GM23338 (cell line): ENCODE results near the gene MED16. TPM values are rescaled to one million over a fixed set of nuclear protein-coding genes. Genes with fewer than 3 reads are reported as not detected.

ENCODE experiments used
- ATAC-seq: fragments of 200-7000 bp; cut with Tn5 transposase; 3 replicates; pipeline ENCODE4 v1.9.1; 2020
- DNase-seq: peaks from one replicate; pipeline ENCODE4 v3.0.0-alpha.2; 2015; ENCODE audit warnings: low spot score
- H2AFZ ChIP-seq: fragments of 200-600 bp; sonication (generic); 2 replicates; pipeline ENCODE4 v1.8.0; 2016; ENCODE audit warnings: antibody characterized with exemption, mild to moderate bottlenecking, moderate library complexity
- H3F3A ChIP-seq: fragments of 200-600 bp; sonication (generic); replicated peaks from 2 replicates; pipeline ENCODE4 v1.8.0; 2017; ENCODE audit warnings: antibody characterized with exemption, mixed run types, low read depth
- H3K27ac ChIP-seq: fragments of 200-600 bp; sonication (generic); 2 replicates; pipeline ENCODE4 v1.6.1; 2016; ENCODE audit warnings: low read depth
- H3K27me3 ChIP-seq: fragments of 200-600 bp; sonication (generic); 2 replicates; pipeline ENCODE4 v1.8.0; 2016; ENCODE audit warnings: mild to moderate bottlenecking, mixed run types, moderate library complexity; ENCODE audit not compliant: insufficient read depth
- H3K36me3 ChIP-seq: fragments of 200-600 bp; sonication (generic); 2 replicates; pipeline ENCODE4 v1.8.0; 2016; ENCODE audit warnings: mild to moderate bottlenecking; ENCODE audit not compliant: insufficient read depth
- H3K4me1 ChIP-seq: fragments of 200-600 bp; sonication (generic); 2 replicates; pipeline ENCODE4 v1.8.0; 2016; ENCODE audit warnings: mild to moderate bottlenecking, moderate library complexity; ENCODE audit not compliant: insufficient read depth
- H3K4me2 ChIP-seq: fragments of 200-600 bp; sonication (generic); 2 replicates; pipeline ENCODE4 v1.7.1; 2017; ENCODE audit warnings: mixed run types
- H3K4me3 ChIP-seq: fragments of 200-600 bp; sonication (generic); 2 replicates; pipeline ENCODE4 v1.6.1; 2016; ENCODE audit warnings: mixed run types
- H3K79me2 ChIP-seq: fragments of 200-600 bp; sonication (generic); replicated peaks from 2 replicates; pipeline ENCODE4 v1.8.0; 2017; ENCODE audit warnings: mild to moderate bottlenecking; ENCODE audit not compliant: insufficient read depth
- H3K9me2 ChIP-seq: fragments of 200-600 bp; sonication (generic); 2 replicates; pipeline ENCODE4 v1.8.0; 2017; ENCODE audit not compliant: insufficient read depth
- H4K20me1 ChIP-seq: fragments of 200-600 bp; sonication (generic); replicated peaks from 2 replicates; pipeline ENCODE4 v1.8.0; 2017; ENCODE audit warnings: mild to moderate bottlenecking; ENCODE audit not compliant: insufficient read depth
- H3K27ac Mint-ChIP-seq: 2 replicates; pipeline ENCODE4 v1.8.0; 2020; ENCODE audit warnings: inconsistent platforms, mild to moderate bottlenecking, moderate library complexity, mixed read lengths
- H3K27me3 Mint-ChIP-seq: 3 replicates; pipeline ENCODE4 v1.8.0; 2022; ENCODE audit warnings: low read depth, mild to moderate bottlenecking, moderate library complexity, mixed read lengths, inconsistent platforms; ENCODE audit not compliant: insufficient read depth, poor library complexity
- H3K36me3 Mint-ChIP-seq: 3 replicates; pipeline ENCODE4 v1.8.0; 2021; ENCODE audit warnings: low read depth, mild to moderate bottlenecking, inconsistent platforms, moderate library complexity, mixed read lengths
- H3K4me1 Mint-ChIP-seq: 3 replicates; pipeline ENCODE4 v1.8.0; 2020; ENCODE audit warnings: mild to moderate bottlenecking, inconsistent platforms, mixed read lengths
- H3K4me3 Mint-ChIP-seq: 3 replicates; pipeline ENCODE4 v1.8.0; 2021; ENCODE audit warnings: moderate library complexity, mild to moderate bottlenecking, inconsistent platforms, mixed read lengths
- H3K9me3 Mint-ChIP-seq: 3 replicates; pipeline ENCODE4 v1.8.0; 2020; ENCODE audit warnings: moderate library complexity, mild to moderate bottlenecking, inconsistent platforms, mixed read lengths
- CREB1 ChIP-seq: fragments of 250-450 bp; sonication (Bioruptor Pico); IDR thresholded peaks from 2 replicates; pipeline ENCODE4 v1.5.0; 2020; ENCODE audit warnings: low read depth, mild to moderate bottlenecking, moderate library complexity
- EZH2 ChIP-seq: fragments of 200-600 bp; sonication (generic); IDR thresholded peaks from one replicate; pipeline ENCODE4 v1.8.0; 2017; ENCODE audit warnings: antibody characterized with exemption, mild to moderate bottlenecking, low read depth; ENCODE audit not compliant: unreplicated experiment
- EZH2phosphoT487 ChIP-seq: fragments of 200-600 bp; sonication (generic); IDR thresholded peaks from one replicate; pipeline ENCODE4 v1.8.1; 2018; ENCODE audit warnings: antibody characterized with exemption; ENCODE audit not compliant: unreplicated experiment
- JUNB ChIP-seq: IDR thresholded peaks from one replicate; pipeline ENCODE4 v1.6.1; 2016; ENCODE audit warnings: antibody characterized with exemption; ENCODE audit not compliant: unreplicated experiment
- NANOG ChIP-seq: IDR thresholded peaks from 2 replicates; pipeline ENCODE4 v1.6.1; 2016; ENCODE audit warnings: antibody characterized with exemption, borderline replicate concordance
- POLR2AphosphoS5 ChIP-seq: IDR thresholded peaks from 2 replicates; pipeline ENCODE4 v1.6.1; 2016; ENCODE audit warnings: antibody characterized with exemption, low read depth
- STAT1 ChIP-seq: IDR thresholded peaks from one replicate; pipeline ENCODE4 v1.6.1; 2016; ENCODE audit warnings: antibody characterized with exemption; ENCODE audit not compliant: unreplicated experiment
- ZNF331 ChIP-seq: fragments of 250-450 bp; sonication (Bioruptor Pico); IDR thresholded peaks from 2 replicates; pipeline ENCODE4 v1.5.0; 2020; ENCODE audit warnings: low read depth, mild to moderate bottlenecking, moderate library complexity
- polyA plus RNA-seq: library from polyadenylated mRNA; unstranded; fragments of >200 nt; fragmentation: Nextera tagmentation; extraction: Ambion mirVana; gene quantifications from 2 replicates; pipeline ENCODE4 v1.2.1, GENCODE V29; 2016
- total RNA-seq: library from RNA; depleted of rRNA; stranded (reverse); fragments of >200 nt; shearing (Covaris generic); gene quantifications from 2 replicates; pipeline ENCODE4 v1.2.3, GENCODE V29; 2014
- TF ChIP-seq, protein P1 (sequence below), 2 experiments: fragments of 200-600 bp in 1 of 2; sonication (generic) in 1 of 2; conservative IDR thresholded peaks; 2 replicates each; pipeline versions ENCODE4 v1.5.1 to v1.6.1; 2016 to 2017; ENCODE audit warnings: antibody characterized with exemption in 2 of 2, low read depth in 2 of 2, mild to moderate bottlenecking in 2 of 2, moderate library complexity in 1 of 2
- TF ChIP-seq, protein P2 (sequence below): fragments of 250-450 bp; sonication (Bioruptor Pico); IDR thresholded peaks from 2 replicates; pipeline ENCODE4 v1.5.0; 2020; ENCODE audit warnings: mild to moderate bottlenecking, moderate library complexity

Gene MED16
- total and polyA plus RNA-seq, 2 experiments from 2014 or later: 52.7 to 73.6 TPM

GRCh38 chr19:870963-871401 lies 22.0 kb downstream of the MED16 start:
- Mint-ChIP-seq H3K27ac (no peak overlapping the region), H3K4me1 (peaks cover 5% of the 10 kb centered on the region), H3K36me3 (peaks cover 47% of the 10 kb centered on the region), H3K27me3 (peaks cover 28% of the 10 kb centered on the region), H3K4me3 (no peak overlapping the region), H3K9me3 (peaks cover 11% of the 10 kb centered on the region)
- no peaks in the 10 kb centered on the region for H3K27me3 ChIP-seq
- no peaks in the 10 kb centered on the region for H3K79me2 ChIP-seq
- H3K9me2 ChIP-seq: no peaks in the 10 kb centered on the region
- no peak overlapping the region for H3K4me2 ChIP-seq
- DNase-seq (no peak), ATAC-seq (peak; percentile 9)
- H4K20me1 ChIP-seq: no peaks in the 10 kb centered on the region
- H3F3A ChIP-seq: peaks cover 19% of the 10 kb centered on the region
- no peak overlapping the region for H3K4me3 ChIP-seq
- no peaks in the 10 kb centered on the region for H3K4me1 ChIP-seq
- H2AFZ ChIP-seq: no peak overlapping the region
- TF ChIP-seq JUNB (no peak), CREB1 (no peak), ZNF331 (CRISPR knock-in tag) (no peak), POLR2AphosphoS5 (no peak)
- TF ChIP-seq, protein P1, sequence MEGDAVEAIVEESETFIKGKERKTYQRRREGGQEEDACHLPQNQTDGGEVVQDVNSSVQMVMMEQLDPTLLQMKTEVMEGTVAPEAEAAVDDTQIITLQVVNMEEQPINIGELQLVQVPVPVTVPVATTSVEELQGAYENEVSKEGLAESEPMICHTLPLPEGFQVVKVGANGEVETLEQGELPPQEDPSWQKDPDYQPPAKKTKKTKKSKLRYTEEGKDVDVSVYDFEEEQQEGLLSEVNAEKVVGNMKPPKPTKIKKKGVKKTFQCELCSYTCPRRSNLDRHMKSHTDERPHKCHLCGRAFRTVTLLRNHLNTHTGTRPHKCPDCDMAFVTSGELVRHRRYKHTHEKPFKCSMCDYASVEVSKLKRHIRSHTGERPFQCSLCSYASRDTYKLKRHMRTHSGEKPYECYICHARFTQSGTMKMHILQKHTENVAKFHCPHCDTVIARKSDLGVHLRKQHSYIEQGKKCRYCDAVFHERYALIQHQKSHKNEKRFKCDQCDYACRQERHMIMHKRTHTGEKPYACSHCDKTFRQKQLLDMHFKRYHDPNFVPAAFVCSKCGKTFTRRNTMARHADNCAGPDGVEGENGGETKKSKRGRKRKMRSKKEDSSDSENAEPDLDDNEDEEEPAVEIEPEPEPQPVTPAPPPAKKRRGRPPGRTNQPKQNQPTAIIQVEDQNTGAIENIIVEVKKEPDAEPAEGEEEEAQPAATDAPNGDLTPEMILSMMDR (conservative IDR thresholded peaks at IDR 0.05; ENCODE audit: low read depth in 2 of 2): no peak
- H3K27ac ChIP-seq: no peak overlapping the region
- no peaks in the 10 kb centered on the region; the same call in 1 of the 2 replicates for H3K36me3 ChIP-seq

DNA sequence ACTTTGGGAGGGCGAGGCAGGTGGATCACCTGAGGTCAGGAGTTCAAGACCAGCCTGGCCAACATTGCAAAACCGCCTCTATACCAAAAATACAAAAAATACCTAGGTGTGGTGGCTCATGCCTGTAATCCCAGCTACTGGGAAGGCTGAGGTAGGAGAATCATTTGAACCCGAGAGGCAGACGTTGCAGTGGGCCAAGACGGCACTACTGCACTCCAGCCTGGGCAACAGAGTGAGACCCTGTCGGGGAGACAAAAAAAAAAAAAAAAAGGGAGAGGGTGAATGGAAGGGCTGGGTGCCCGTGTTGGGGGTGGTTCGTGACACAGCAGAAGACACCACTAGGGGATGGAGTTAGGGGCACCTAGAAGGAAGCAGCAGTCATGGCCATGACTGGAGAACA lies 22.7 kb downstream of the MED16 start:
- Histone ChIP-seq H4K20me1 (peaks cover 4% of the 10 kb centered on the region; the same call in 1 of the 2 replicates), H2AFZ (no peak overlapping the region), H3K4me2 (no peak overlapping the region), H3K9me2 (no peaks in the 10 kb centered on the region), H3K36me3 (no peaks in the 10 kb centered on the region), H3K27me3 (no peaks in the 10 kb centered on the region), H3K4me1 (no peaks in the 10 kb centered on the region), H3K4me3 (no peak overlapping the region), H3F3A (peaks cover 20% of the 10 kb centered on the region), H3K27ac (no peak overlapping the region), H3K79me2 (no peaks in the 10 kb centered on the region)
- no peak for ATAC-seq
- DNase-seq: no peak
- H3K27ac Mint-ChIP-seq: no peak overlapping the region
- peaks cover 11% of the 10 kb centered on the region for H3K9me3 Mint-ChIP-seq
- H3K4me3 Mint-ChIP-seq: no peak overlapping the region
- peaks cover 26% of the 10 kb centered on the region for H3K27me3 Mint-ChIP-seq
- peaks cover 45% of the 10 kb centered on the region for H3K36me3 Mint-ChIP-seq
- peaks cover 5% of the 10 kb centered on the region for H3K4me1 Mint-ChIP-seq
- TF ChIP-seq EZH2 (no peak), POLR2AphosphoS5 (no peak), NANOG (no peak), STAT1 (no peak), JUNB (no peak), CREB1 (no peak), EZH2phosphoT487 (no peak)
- TF ChIP-seq, protein P2, sequence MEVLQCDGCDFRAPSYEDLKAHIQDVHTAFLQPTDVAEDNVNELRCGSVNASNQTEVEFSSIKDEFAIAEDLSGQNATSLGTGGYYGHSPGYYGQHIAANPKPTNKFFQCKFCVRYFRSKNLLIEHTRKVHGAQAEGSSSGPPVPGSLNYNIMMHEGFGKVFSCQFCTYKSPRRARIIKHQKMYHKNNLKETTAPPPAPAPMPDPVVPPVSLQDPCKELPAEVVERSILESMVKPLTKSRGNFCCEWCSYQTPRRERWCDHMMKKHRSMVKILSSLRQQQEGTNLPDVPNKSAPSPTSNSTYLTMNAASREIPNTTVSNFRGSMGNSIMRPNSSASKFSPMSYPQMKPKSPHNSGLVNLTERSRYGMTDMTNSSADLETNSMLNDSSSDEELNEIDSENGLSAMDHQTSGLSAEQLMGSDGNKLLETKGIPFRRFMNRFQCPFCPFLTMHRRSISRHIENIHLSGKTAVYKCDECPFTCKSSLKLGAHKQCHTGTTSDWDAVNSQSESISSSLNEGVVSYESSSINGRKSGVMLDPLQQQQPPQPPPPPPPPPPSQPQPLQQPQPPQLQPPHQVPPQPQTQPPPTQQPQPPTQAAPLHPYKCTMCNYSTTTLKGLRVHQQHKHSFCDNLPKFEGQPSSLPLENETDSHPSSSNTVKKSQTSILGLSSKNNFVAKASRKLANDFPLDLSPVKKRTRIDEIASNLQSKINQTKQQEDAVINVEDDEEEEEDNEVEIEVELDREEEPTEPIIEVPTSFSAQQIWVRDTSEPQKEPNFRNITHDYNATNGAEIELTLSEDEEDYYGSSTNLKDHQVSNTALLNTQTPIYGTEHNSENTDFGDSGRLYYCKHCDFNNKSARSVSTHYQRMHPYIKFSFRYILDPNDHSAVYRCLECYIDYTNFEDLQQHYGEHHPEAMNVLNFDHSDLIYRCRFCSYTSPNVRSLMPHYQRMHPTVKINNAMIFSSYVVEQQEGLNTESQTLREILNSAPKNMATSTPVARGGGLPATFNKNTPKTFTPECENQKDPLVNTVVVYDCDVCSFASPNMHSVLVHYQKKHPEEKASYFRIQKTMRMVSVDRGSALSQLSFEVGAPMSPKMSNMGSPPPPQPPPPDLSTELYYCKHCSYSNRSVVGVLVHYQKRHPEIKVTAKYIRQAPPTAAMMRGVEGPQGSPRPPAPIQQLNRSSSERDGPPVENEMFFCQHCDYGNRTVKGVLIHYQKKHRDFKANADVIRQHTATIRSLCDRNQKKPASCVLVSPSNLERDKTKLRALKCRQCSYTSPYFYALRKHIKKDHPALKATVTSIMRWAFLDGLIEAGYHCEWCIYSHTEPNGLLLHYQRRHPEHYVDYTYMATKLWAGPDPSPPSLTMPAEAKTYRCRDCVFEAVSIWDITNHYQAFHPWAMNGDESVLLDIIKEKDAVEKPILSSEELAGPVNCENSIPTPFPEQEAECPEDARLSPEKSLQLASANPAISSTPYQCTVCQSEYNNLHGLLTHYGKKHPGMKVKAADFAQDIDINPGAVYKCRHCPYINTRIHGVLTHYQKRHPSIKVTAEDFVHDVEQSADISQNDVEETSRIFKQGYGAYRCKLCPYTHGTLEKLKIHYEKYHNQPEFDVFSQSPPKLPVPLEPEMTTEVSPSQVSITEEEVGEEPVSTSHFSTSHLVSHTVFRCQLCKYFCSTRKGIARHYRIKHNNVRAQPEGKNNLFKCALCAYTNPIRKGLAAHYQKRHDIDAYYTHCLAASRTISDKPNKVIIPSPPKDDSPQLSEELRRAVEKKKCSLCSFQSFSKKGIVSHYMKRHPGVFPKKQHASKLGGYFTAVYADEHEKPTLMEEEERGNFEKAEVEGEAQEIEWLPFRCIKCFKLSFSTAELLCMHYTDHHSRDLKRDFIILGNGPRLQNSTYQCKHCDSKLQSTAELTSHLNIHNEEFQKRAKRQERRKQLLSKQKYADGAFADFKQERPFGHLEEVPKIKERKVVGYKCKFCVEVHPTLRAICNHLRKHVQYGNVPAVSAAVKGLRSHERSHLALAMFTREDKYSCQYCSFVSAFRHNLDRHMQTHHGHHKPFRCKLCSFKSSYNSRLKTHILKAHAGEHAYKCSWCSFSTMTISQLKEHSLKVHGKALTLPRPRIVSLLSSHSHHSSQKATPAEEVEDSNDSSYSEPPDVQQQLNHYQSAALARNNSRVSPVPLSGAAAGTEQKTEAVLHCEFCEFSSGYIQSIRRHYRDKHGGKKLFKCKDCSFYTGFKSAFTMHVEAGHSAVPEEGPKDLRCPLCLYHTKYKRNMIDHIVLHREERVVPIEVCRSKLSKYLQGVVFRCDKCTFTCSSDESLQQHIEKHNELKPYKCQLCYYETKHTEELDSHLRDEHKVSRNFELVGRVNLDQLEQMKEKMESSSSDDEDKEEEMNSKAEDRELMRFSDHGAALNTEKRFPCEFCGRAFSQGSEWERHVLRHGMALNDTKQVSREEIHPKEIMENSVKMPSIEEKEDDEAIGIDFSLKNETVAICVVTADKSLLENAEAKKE: no peak
- TF ChIP-seq, protein P1 (conservative IDR thresholded peaks at IDR 0.05; ENCODE audit: low read depth in 2 of 2): no peak
